Ureter (tissue), 1 donor: Measurements from ENCODE around the gene LNPEP. TPM values are rescaled to one million over a fixed set of nuclear protein-coding genes. Genes with fewer than 3 reads are reported as not detected.

Experiments used
- DNase-seq: peaks from one replicate; pipeline ENCODE4 v3.0.0-alpha.2; 2020; ENCODE audit warnings: low spot score
- total RNA-seq: library from RNA; stranded (reverse); gene quantifications from one replicate; pipeline ENCODE4 v1.2.4, GENCODE V29; 2023
- donor health status: DM: yes; HTN: yes; CAD: no.

The LNPEP gene
- total RNA-seq, 1 donor from 2014 or later = 56.3 TPM

- DNase-seq = no peak
These were observed 25.2 kb downstream of the LNPEP start for GRCh38 chr5:96961053-96961452.

GRCh38 chr5:96962540-96962991, 26.7 kb downstream of the LNPEP start:
- DNase-seq = no peak

- peak; percentile 50 for DNase-seq
These were observed 27.4 kb downstream of the LNPEP start for GRCh38 chr5:96963267-96963666.

- DNase-seq = no peak
These were observed 30.9 kb downstream of the LNPEP start for GRCh38 chr5:96966801-96967200.

GRCh38 chr5:96967400-96967799, 31.5 kb downstream of the LNPEP start:
- DNase-seq = no peak

GRCh38 chr5:96968074-96968473, 32.2 kb downstream of the LNPEP start:
- DNase-seq = no peak

- no peak for DNase-seq
These were observed 32.7 kb downstream of the LNPEP start for GRCh38 chr5:96968614-96969013.

- DNase-seq = no peak
These were observed 33.5 kb downstream of the LNPEP start for GRCh38 chr5:96969366-96969765.

- DNase-seq = no peak
These were observed 36.9 kb downstream of the LNPEP start for GRCh38 chr5:96972599-96973334.

GRCh38 chr5:96973532-96974401, 37.9 kb downstream of the LNPEP start:
- no peak for DNase-seq

GRCh38 chr5:96975656-96976055, 39.8 kb downstream of the LNPEP start:
- DNase-seq = no peak

- DNase-seq = no peak
These were observed 41.3 kb downstream of the LNPEP start for GRCh38 chr5:96977228-96977627.

- no peak for DNase-seq
These were observed 43.1 kb downstream of the LNPEP start for GRCh38 chr5:96978812-96979449.

- DNase-seq = no peak
These were observed 48.8 kb downstream of the LNPEP start for GRCh38 chr5:96984506-96985192.

- no peak for DNase-seq
These were observed 50.6 kb downstream of the LNPEP start for GRCh38 chr5:96986450-96986849.

GRCh38 chr5:96990102-96990501, 54.2 kb downstream of the LNPEP start:
- no peak for DNase-seq

GRCh38 chr5:96991708-96992107, 55.8 kb downstream of the LNPEP start:
- no peak for DNase-seq

- no peak for DNase-seq
These were observed 57.9 kb downstream of the LNPEP start for GRCh38 chr5:96993760-96994159.

GRCh38 chr5:96994493-96994892, 58.6 kb downstream of the LNPEP start:
- DNase-seq = no peak

GRCh38 chr5:96995419-96995818, 59.5 kb downstream of the LNPEP start:
- DNase-seq = no peak

GRCh38 chr5:96997265-96997859, 61.5 kb downstream of the LNPEP start:
- DNase-seq = no peak
